Tibial nerve (tissue), 4 donors: Measurements from ENCODE around the gene CENPX. TPM values are rescaled to one million over a fixed set of nuclear protein-coding genes. Genes with fewer than 3 reads are reported as not detected.

Experiments used
- DNase-seq, 2 donors: peaks; one replicate each; pipeline ENCODE4 v3.0.0-alpha.2; 2019; ENCODE audit warnings: low spot score in 2 of 2
- H3K27ac ChIP-seq, 4 donors: fragments of 200-600 bp; sonication (generic) in 3 of 4; one replicate each; pipeline ENCODE4 v1.5.1; 2017 to 2019; ENCODE audit warnings: mild to moderate bottlenecking in 1 of 4
- H3K27me3 ChIP-seq, 2 donors: fragments of 200-600 bp; sonication (generic) in 1 of 2; one replicate each; pipeline versions ENCODE4 v1.5.1 to v1.6.0; 2017 to 2019
- H3K36me3 ChIP-seq, 3 donors: fragments of 200-600 bp; sonication (generic); one replicate each; pipeline ENCODE4 v1.5.1; 2018 to 2019
- H3K4me1 ChIP-seq, 4 donors: fragments of 200-600 bp; sonication (generic) in 3 of 4; one replicate each; pipeline ENCODE4 v1.5.1; 2017 to 2019
- H3K4me3 ChIP-seq, 4 donors: fragments of 200-600 bp; sonication (generic) in 3 of 4; one replicate each; pipeline ENCODE4 v1.5.1; 2017 to 2019; ENCODE audit warnings: mild to moderate bottlenecking in 1 of 4, moderate library complexity in 1 of 4
- H3K9me3 ChIP-seq, 4 donors: fragments of 200-600 bp; sonication (generic) in 3 of 4; one replicate each; pipeline ENCODE4 v1.5.1; 2017 to 2019
- EP300 ChIP-seq, 2 donors: sonication (generic); formaldehyde crosslinking; IDR thresholded peaks; one replicate each; pipeline ENCODE4 v1.6.1; 2017; ENCODE audit warnings: antibody characterized with exemption in 2 of 2, mild to moderate bottlenecking in 1 of 2
- POLR2A ChIP-seq, 2 donors: fragments of 450-650 bp; IDR thresholded peaks; one replicate each; pipeline ENCODE4 v1.6.1; 2017; ENCODE audit warnings: antibody characterized with exemption in 2 of 2, mild to moderate bottlenecking in 2 of 2, moderate library complexity in 2 of 2
- WGBS, 2 donors: methylation state at CpG; one replicate each; pipeline ENCODE4 v1.1.5; 2018; 5-methylcytosine and 5-hydroxymethylcytosine counted together
- total RNA-seq, 4 donors: library from RNA; depleted of rRNA; stranded (reverse); fragments of >200 nt; gene quantifications; one replicate each; pipeline ENCODE4 v1.1.0, GENCODE V29; 2016
- TF ChIP-seq, protein P1 (sequence below), 5 experiments: fragments of 200-600 bp in 3 of 5; fragments of 450-650 bp in 2 of 5; sonication (generic) in 3 of 5; IDR thresholded peaks; one replicate each; pipeline ENCODE4 v1.5.1; 2016 to 2019; ENCODE audit warnings: antibody characterized with exemption in 5 of 5, mild to moderate bottlenecking in 3 of 5, moderate library complexity in 2 of 5

CENPX gene
- total RNA-seq, 4 donors from 2014 or later = 69.9 to 143 (median 78.0) TPM

DNA sequence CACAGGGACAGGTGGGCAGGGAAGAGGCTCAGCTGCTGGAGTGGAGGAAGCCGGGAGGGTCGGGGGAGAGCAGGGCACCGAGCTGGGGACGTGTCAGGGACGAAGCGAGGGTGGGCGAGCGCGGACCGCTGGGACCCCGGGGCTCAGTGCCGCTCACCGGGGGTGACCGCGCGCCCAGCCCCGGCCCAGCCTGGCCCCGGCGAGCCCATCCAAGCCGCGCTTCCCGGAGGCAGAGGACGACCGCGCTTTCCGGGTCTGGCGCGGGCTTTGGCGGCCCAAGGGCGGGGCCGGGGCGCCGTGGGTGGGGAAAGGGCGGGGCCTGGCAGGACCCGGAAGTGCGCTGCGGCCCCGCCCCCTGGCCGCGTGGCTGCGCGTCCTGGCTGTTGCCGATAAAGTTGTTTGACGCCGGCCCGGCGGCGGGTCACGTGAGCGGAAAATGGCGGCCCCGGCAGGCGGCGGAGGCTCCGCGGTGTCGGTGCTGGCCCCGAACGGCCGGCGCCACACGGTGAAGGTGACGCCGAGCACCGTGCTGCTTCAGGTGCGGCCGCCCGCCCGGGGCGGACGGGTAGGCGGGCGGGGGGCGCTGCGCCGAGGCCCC, 45.4 kb downstream of the CENPX start, which contains the start of gene ASPSCR1:
ASPSCR1 (plus strand) TSS at position 419 of the 598 bp plus-strand sequence; CDS start at position 437, 18 bp downstream.
- Histone ChIP-seq H3K27ac (peak within 1 kb of the TSS; percentile 88 to 97 (median 92)), H3K36me3 (peaks cover 0 to 32% (median 0%) of the 10 kb centered on the region in 3 donors), H3K27me3 (no peaks in the 10 kb centered on the region), H3K9me3 (peaks cover 0 to 6% (median 0%) of the 10 kb centered on the region in 4 donors), H3K4me3 (peak within 1 kb of the TSS; percentile 88 to 99 (median 97)), H3K4me1 (peaks cover 0 to 23% (median 19%) of the 10 kb centered on the region in 4 donors)
- TF ChIP-seq, protein P1, sequence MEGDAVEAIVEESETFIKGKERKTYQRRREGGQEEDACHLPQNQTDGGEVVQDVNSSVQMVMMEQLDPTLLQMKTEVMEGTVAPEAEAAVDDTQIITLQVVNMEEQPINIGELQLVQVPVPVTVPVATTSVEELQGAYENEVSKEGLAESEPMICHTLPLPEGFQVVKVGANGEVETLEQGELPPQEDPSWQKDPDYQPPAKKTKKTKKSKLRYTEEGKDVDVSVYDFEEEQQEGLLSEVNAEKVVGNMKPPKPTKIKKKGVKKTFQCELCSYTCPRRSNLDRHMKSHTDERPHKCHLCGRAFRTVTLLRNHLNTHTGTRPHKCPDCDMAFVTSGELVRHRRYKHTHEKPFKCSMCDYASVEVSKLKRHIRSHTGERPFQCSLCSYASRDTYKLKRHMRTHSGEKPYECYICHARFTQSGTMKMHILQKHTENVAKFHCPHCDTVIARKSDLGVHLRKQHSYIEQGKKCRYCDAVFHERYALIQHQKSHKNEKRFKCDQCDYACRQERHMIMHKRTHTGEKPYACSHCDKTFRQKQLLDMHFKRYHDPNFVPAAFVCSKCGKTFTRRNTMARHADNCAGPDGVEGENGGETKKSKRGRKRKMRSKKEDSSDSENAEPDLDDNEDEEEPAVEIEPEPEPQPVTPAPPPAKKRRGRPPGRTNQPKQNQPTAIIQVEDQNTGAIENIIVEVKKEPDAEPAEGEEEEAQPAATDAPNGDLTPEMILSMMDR (IDR thresholded peaks at IDR 0.05) = peak in 2 of 5 experiments; percentile 36 to 56
- TF ChIP-seq EP300 (IDR thresholded peaks at IDR 0.05) (peak; percentile 53 to 79), POLR2A (IDR thresholded peaks at IDR 0.05) (peak; percentile 43 to 62)
- WGBS, 2 donors = 1% methylated on average over 35 to 40 of the region's 76 CpGs
- DNase-seq = peak; percentile 78 to 82

DNA sequence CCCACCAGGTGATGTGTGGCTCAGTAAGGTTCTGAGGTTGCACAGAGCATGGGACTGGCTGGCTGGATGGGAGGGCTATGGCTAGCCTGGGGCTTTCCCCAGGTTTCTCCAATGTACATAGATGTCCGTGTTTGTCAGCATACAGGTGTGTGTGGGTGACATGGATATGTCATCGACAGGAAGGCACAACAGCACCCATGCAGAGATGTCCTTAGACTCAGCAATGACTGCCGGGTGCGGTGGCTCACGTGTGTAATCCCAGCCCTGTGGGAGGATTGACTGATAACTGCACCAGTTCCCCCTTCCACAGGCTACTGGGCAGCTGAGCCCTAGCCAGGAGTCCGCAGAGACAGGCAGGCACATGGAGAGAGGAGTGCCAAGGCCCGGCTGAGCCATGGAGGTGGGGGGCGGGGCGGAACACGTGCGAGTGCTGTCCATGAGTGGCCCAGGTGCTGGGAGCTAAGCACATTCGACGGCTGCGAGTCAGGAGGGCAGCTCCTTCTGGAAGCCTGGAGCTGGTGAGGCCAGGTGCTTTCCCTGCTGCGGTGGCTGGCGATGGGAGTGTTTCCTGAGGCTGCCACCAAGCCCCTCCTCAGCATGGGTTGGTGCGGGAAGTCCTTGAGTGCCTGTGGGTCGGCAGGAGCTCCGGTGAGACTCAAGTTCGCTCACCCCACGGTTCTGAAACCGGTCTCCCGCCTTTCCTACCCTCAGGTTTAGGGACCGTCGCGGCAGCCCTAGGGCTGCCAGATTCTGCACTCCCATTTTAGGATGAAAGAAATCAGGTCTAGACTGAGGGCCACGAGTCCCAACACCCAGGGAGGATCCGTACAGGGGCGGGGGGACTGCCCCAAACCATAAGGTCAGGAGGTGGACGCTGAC, 46.1 kb downstream of the CENPX start:
- WGBS, 2 donors = 27 to 29% methylated on average over 28 to 29 of the region's 30 CpGs
- Histone ChIP-seq H3K27ac (peak overlapping the region; percentile 88 to 97 (median 92)), H3K4me1 (peaks cover 0 to 23% (median 19%) of the 10 kb centered on the region in 4 donors), H3K4me3 (peak overlapping the region; percentile 68 to 99 (median 97)), H3K36me3 (peaks cover 0 to 25% (median 0%) of the 10 kb centered on the region in 3 donors), H3K9me3 (peaks cover 0 to 6% (median 0%) of the 10 kb centered on the region in 4 donors), H3K27me3 (no peaks in the 10 kb centered on the region)
- peak in 1 of 2 donors; percentile 8 for DNase-seq
- TF ChIP-seq POLR2A (IDR thresholded peaks at IDR 0.05) (no peak), EP300 (IDR thresholded peaks at IDR 0.05) (no peak)
- TF ChIP-seq, protein P1 (IDR thresholded peaks at IDR 0.05) = no peak

DNA sequence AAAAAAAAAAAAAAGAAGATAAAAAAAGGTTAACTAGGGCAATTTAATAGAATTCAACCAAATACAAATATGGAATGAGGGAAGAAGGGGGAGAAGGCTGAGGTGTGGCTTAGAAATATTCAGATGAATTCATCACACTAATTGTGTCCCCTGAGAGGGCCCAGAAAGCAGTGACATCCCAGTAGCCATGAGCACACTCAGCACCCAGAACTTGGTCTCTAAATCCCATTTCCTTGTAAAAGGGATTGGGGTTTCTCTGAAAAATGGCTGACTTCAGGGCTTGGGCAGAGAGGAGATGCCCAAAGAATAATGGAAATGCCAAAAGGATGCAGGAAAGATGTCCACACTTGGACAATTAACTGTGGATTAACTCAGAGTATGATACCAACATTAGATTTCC, 49.2 kb downstream of the CENPX start:
- H3K4me3 ChIP-seq = no peak overlapping the region
- no peak for TF ChIP-seq POLR2A (IDR thresholded peaks at IDR 0.05)
- TF ChIP-seq, protein P1 (IDR thresholded peaks at IDR 0.05) = no peak
- no peak for DNase-seq

DNA sequence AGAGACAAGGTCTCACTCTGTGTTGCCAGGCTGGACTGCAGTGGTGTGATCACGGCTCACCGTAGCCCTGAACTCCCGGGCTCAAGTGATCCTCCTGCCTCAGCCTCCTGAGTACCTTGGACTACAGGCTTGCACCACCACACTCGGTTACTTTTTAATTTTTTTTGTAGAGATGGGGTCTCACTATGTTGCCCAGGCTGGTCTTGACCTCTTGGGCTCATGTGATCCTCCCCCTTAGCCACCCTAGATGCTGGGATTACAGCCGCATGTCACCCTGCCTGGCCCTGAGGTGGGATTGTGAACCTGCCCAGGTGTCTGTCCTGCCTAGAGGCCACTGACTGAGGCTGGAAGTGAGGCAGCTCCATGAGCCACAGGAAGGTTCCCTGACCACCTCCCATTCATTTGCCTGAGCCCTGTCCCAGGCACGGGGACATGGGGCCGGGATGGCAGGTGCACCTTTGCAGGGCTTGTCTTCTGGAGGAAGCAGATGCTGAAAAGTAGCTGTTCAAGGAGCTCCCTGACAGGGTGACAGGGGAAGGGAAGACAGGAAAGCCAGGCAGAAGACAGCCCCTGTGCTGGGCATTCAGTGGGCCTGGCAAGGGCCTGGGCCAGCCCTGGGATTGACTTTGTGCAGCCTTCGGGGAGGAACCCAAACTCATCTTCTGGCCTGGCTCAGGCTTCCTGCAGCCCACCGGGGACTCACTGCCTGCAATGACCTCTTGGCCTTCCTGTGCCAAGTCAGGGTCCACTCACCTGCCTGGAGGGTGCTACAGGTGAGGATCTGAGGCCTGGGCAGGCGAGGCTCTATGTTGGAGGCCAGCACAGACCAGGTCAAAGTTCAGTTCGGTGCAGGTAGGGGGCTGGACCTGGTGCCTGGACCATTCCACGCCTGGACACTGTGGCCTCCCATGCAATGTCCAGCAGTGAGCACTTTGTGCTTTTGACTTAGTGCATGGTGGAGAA, 53.5 kb downstream of the CENPX start:
- WGBS, 2 donors = 84 to 89% methylated on average over 9 to 11 of the region's 12 CpGs
- H3K27me3 ChIP-seq = peaks cover 0 to 31% of the 10 kb centered on the region in 2 donors
- H3K4me3 ChIP-seq = no peak overlapping the region
- peaks cover 0 to 21% (median 16%) of the 10 kb centered on the region in 4 donors for H3K4me1 ChIP-seq
- TF ChIP-seq, protein P1 (IDR thresholded peaks at IDR 0.05) = no peak
- TF ChIP-seq POLR2A (IDR thresholded peaks at IDR 0.05) (no peak), EP300 (IDR thresholded peaks at IDR 0.05) (no peak)
- H3K9me3 ChIP-seq = peaks cover 0 to 6% (median 0%) of the 10 kb centered on the region in 4 donors
- DNase-seq = no peak
- H3K27ac ChIP-seq = no peak overlapping the region
- no peaks in the 10 kb centered on the region for H3K36me3 ChIP-seq

More for the DNA sequence above, 49.2 kb downstream of the CENPX start:
- Histone ChIP-seq H3K27me3 (peaks cover 0 to 12% of the 10 kb centered on the region in 2 donors), H3K27ac (no peak overlapping the region), H3K36me3 (no peaks in the 10 kb centered on the region), H3K4me1 (peaks cover 0 to 16% (median 13%) of the 10 kb centered on the region in 4 donors), H3K9me3 (peaks cover 0 to 6% (median 0%) of the 10 kb centered on the region in 4 donors)

Other genes with a start within 250 kb of the CENPX start
- gene GCGR, start 218.7 kb downstream of the CENPX start, total RNA-seq = 10 to 100 TPM in 2 of 4 donors, 1 to 10 TPM in 2; 1.8 to 14.7 (median 8.1) TPM
- 100 to 1,000 TPM in 1 of 4 donors, 10 to 100 TPM in 3; 78.7 to 105 (median 92.5) TPM for gene MCRIP1, start 189.6 kb downstream of the CENPX start, total RNA-seq
- gene PPP1R27, start 187.8 kb downstream of the CENPX start, total RNA-seq = 1 to 10 TPM in 1 of 4 donors, not detected in 3; 2.6 TPM
- gene P4HB, start 162.3 kb downstream of the CENPX start, total RNA-seq = 100 to 1,000 TPM; 385 to 594 (median 472) TPM
- gene ARHGDIA, start 151.5 kb downstream of the CENPX start, total RNA-seq = 100 to 1,000 TPM; 190 to 484 (median 237) TPM
- 10 to 100 TPM; 44.5 to 67.2 (median 63.5) TPM for gene ALYREF, start 131.3 kb downstream of the CENPX start, total RNA-seq
- gene ANAPC11, start 131.2 kb downstream of the CENPX start, total RNA-seq = 100 to 1,000 TPM in 3 of 4 donors, 10 to 100 TPM in 1; 95.4 to 116 (median 106) TPM
- gene NPB, start 120.6 kb downstream of the CENPX start, total RNA-seq = 1 to 10 TPM in 3 of 4 donors, not detected in 1; 4.2 to 8.7 (median 5.4) TPM
- 10 to 100 TPM; 36.0 to 64.9 (median 46.6) TPM for gene PCYT2, start 111.5 kb downstream of the CENPX start, total RNA-seq
- 10 to 100 TPM; 22.3 to 42.2 (median 30.7) TPM for gene SIRT7, start 104.7 kb downstream of the CENPX start, total RNA-seq
- gene MAFG, start 95.1 kb downstream of the CENPX start, total RNA-seq = 10 to 100 TPM; 17.9 to 25.5 (median 22.5) TPM
- gene PYCR1, start 85.6 kb downstream of the CENPX start, total RNA-seq = 1 to 10 TPM; 6.3 to 9.9 (median 6.9) TPM
- not detected for gene MYADML2, start 75.6 kb downstream of the CENPX start, total RNA-seq
- gene NOTUM, start 61.7 kb downstream of the CENPX start, total RNA-seq = not detected
- gene ASPSCR1, start 45.2 kb downstream of the CENPX start, total RNA-seq = 10 to 100 TPM; 32.9 to 82.8 (median 55.6) TPM
- gene LRRC45, start 427 bp upstream of the CENPX start, total RNA-seq = 10 to 100 TPM; 13.1 to 25.8 (median 15.3) TPM
- 10 to 100 TPM in 1 of 4 donors, 1 to 10 TPM in 3; 2.4 to 14.7 (median 5.4) TPM for gene RAC3, start 8.8 kb upstream of the CENPX start, total RNA-seq
- 100 to 1,000 TPM; 236 to 347 (median 269) TPM for gene DCXR, start 14.8 kb upstream of the CENPX start, total RNA-seq
- gene RFNG, start 28.9 kb upstream of the CENPX start, total RNA-seq = 10 to 100 TPM; 43.5 to 70.2 (median 64.4) TPM
- 100 to 1,000 TPM in 2 of 4 donors, 10 to 100 TPM in 2; 74.9 to 134 (median 92.9) TPM for gene GPS1, start 29.0 kb upstream of the CENPX start, total RNA-seq
- gene DUS1L, start 42.9 kb upstream of the CENPX start, total RNA-seq = 100 to 1,000 TPM in 2 of 4 donors, 10 to 100 TPM in 2; 85.2 to 179 (median 106) TPM
- 100 to 1,000 TPM; 129 to 319 (median 160) TPM for gene FASN, start 75.4 kb upstream of the CENPX start, total RNA-seq
- gene CCDC57, start 190.0 kb upstream of the CENPX start, total RNA-seq = 10 to 100 TPM; 33.5 to 91.2 (median 47.9) TPM
- 10 to 100 TPM; 10.5 to 36.0 (median 21.4) TPM for gene SLC16A3, start 206.2 kb upstream of the CENPX start, total RNA-seq